Activated CD8-positive, alpha-beta memory T cell treated with anti-CD3 and anti-CD28 coated beads for 24 hours (primary cell): ENCODE measurements around the gene PANK2.
"Not testable (repeated sequence)": the region's sequence is repeated elsewhere in the genome, so short reads cannot be mapped to it uniquely, and the experiment has no call there.

Source experiments
- DNase-seq: peaks from one replicate; pipeline ENCODE4 v3.0.0-alpha.2; 2020

PANK2 gene

DNA sequence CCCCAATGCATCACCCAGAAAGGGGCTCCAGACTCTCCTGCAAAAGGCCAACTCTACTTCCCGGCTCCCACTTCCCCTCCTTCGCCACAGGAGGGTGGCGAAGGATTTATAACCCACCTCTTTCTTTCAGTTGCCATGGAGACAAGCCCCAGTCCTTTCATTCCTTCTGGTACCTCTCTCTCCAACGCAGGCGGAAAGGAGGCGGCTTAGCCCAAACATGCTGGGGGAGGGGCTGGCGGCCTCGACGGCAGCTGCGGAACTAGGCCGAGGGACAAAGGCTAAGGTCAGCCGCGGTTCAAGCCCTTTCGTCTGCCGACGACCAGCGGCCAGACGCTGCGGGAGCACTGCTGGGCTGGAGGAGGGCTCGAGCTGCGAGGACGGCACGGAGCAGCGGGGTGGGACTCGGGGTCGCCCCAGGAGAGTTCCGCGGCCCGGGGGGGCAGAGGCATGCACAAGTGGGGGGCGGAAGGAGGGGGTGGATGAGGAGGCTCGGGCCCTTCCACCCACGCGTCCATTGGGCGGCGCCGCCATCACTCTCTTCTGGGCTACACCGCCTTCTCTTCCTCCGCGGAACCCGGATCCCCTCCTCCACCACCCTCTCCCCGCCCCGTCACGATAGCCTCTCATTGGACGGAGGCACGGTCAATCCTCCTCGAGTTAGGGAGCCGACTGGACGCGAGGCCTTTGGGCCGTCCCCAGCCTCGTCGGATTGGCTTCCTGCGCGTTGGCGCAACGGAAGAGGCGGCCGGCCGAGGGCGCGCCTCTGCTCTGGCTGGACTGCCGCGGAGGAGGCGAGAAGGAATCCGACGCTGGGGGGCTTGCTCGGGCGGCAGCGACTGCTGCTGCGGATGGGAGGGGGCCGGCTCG is at the start of gene PANK2:
Gene PANK2 (plus strand): TSS at position 766 of the 867 bp plus-strand sequence.
- peak; percentile 98 for DNase-seq

DNA sequence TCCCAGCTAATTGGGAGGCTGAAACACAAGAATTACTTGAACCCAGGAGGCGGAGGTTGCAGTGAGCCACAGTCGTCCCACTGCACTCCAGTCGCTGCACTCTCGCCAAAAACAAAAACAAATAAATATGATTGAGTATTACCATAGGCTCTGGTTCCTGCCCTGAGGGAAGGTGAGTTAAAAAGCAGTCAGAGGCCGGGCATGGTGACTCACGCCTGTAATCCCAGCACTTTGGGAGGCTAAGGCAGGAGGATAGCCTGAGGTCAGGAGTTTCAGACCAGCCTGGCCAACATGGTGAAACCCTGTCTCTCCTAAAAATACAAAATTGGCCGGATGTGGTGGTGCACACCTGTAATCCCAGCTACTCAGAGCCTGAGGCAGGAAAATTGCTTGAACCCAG is 49.0 kb upstream of the PANK2 start:
- DNase-seq = not testable (repeated sequence)

DNA sequence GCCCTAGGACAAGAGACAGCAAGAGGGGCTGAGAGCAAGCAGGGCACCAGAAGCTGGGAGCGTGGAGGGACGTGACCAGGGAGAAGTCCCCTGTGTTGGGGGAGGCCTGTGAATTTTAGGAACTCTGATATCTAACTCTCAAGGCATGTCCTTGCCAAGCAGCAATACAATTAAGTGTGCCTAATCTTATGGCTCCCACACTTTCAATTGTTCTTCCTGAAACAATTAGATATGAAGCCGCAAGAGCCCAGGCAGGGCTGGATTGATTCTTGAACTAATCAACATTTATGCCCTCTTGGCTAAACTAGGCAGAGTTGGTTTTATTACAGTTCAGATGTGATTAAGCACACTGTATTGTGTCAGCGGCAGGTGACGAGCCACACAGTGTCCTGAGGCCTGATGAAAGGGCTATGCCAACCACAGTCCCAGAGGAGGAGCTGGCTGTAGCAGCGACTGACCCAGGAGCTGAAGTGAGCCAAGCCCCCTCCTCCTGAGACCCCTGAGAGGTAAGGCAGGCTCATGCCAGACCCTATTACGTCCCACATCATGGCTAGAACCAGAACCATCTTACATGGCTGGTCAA is 46.7 kb upstream of the PANK2 start:
- no peak for DNase-seq

DNA sequence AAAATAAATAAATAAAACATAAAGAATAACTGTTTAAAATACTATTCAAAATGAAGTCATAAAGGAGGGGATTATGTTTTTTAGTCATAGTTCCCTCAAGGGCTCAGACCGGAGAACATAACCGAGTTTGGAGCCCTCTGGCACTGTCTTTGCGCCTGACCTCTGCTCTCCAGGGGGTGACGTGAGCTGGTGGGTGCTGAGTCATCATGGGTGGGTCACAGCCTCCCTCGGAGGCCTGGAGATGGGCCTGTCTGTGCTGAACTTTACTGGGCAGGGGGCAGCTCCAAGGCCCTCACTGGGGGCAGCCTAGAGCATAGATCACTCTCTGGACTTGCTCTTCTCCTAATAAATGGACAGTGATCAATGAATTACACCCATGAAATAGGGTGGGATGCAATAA is 45.7 kb upstream of the PANK2 start:
- DNase-seq = no peak

DNA sequence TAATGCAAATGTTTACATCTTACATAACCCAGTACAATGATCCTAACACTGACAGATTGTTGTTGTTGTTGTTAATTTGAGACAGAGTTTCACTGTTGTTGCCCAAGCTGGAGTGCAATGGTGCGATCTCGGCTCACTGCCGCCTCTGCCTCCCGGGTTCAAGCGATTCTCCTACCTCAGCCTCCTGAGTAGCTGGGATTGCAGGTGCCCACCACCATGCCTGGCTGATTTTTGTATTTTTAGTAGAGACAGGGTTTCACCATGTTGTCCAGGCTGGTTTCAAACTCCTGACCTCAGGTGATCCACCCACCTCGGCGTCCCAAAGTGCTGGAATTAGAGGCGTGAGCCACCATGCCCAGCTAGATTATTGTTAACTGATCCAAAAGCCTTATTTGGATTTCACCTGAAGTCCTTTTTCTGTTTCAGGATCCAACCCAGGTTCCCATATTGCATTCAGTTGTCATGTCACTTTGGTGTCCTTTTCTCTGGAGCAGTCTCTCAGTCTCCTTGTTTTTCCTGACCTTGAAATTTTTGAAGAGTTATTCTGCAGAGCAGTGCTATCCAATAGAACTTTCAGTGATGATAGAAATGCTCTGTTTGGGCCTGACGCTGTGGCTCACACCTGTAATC is 45.1 kb upstream of the PANK2 start:
- DNase-seq = not testable (repeated sequence)

DNA sequence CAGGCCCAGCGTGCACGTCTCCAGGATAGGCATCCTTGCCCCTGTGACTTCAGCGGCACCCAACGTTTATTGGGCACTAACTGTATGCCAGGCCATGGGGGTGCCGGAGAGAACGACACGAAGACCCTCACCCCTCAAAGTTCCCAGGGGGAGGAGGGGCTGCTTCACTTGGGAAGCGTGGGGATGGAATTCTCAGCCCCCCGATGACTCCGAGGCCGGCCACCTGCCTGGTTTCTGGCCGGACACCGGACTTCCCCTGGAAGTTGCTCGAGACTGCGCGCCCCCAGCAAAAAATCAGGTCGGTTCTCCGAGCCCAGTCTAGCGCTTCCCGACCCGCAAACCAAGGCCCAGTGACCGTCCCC is 42.8 kb upstream of the PANK2 start:
- DNase-seq = no peak

DNA sequence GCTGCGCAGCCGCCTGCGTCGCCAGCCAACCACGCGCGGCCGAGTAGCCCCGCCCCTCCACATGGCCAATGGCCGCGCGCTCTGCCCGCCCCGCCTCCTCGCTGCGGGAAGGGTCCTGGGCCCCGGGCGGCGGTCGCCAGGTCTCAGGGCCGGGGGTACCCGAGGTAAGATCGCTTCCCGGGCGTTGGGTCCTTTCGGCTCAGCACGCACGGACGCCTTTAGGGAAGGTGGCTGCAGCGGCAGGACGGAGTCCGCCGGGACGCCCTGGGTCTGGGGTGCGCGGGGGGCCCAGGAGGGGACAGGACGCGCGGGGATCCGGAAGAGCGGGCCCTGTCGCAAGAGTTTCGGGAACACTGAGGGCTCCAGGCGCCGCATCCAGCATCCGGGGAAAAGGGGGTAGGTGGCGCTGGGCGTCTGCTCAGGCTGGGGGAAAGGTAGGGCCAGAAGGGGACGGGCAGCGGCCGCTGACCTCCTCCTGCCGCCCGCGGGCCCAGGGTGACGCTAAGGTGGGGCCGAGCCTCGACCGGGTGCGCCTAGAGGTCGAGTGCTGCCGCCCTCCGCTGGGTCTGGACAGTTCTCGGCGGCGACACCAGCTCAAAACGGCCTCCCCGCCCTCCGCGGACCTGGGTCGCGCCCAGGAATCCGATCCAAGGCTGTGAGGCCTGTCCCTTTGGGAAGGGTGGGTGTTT is 42.3 kb upstream of the PANK2 start, which contains the start of gene MAVS:
Gene MAVS (plus strand): TSS at position 95 of the 689 bp plus-strand sequence. CDS start 7,791 bp downstream, outside the sequence.
- DNase-seq = peak; percentile 94

DNA sequence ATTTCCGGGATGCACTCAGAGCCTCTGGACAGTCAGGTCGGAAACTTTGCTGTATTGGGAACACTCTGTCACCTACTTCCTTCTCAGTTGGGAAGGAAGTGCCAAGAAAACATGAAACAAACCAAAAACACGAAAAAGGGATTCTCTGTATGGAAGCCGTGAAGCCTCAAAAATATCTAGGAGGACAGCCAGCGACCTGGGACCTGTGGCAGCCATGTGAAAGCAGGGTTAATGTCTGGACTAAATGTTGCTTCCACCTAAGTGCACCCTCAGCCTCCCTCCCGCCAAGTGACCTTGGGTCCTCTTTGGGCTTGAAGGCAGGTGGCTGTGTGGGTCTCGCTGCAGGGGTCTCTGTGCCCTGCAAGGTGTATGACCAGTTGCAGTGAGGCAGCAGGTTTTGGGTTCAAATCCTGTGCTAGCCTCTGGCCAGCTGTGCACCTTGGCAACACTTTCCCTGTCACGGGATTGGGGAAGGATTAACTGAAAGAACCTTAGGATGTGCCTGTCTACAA is 41.7 kb upstream of the PANK2 start:
- no peak for DNase-seq

DNA sequence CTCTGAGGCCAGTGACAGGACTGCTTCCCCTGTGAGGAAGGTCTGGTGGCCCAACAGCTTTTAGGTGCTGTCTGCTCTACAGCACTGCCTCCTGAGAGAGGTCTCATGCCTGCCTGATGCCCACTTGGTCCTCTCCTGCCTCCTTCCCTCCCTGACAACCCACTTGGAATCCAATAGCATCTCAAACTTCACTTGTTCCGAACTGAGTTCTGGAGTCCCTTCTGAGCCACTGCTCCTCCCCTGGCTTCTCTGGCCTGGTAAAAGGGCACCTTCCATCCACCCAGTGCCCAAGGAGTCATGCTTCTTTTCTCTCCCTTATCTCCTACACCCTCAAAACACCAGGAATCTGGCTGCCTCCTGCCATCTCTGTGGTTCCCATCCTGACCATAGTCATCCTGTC is 40.6 kb upstream of the PANK2 start:
- DNase-seq = no peak

DNA sequence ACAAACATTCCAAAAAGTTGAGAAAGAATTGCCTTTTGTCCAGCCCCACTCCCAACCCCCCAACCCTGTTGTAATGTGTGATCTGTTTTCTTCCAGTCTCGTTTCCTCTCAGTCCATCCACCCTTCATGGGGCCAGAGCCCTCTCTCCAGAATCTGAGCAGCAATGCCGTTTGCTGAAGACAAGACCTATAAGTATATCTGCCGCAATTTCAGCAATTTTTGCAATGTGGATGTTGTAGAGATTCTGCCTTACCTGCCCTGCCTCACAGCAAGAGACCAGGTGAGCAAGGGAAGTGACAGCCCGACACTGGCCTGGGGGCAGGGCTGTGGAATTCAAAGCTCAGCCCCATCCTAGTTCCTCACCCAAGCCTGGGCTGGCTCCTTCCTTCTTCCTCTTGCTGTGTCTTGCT is 34.7 kb upstream of the PANK2 start:
- no peak for DNase-seq

DNA sequence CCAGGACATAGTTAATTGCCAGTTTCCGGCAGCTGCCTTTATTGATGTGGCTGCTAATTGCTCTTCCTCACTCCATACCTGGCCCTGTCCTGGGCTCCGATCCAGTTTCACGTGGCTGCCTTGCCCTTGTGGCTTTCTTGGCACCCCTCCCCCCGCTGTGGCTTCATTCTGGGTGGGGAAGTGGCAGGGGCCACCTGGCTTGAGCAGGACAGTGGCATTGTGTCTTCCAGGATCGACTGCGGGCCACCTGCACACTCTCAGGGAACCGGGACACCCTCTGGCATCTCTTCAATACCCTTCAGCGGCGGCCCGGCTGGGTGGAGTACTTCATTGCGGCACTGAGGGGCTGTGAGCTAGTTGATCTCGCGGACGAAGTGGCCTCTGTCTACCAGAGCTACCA is 31.8 kb upstream of the PANK2 start:
- no peak for DNase-seq

DNA sequence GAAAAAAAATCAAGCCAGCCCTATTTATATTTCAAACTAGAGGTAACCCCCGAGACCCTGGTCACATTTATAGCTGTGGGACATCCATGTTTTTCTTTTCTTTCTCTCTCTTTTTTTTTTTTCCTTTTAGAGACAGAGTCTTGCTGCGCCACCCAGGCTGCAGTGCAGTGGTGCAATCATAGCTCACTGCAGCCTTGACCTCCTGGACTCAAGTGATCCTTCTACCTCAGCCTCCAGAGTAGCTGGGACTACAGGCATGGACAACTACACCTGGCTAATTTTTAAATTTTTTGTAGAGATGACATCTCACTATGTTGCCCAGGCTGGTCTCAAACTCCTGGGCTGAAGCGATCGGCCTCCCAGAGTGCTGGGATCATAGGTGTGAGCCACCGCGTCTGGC is 30.5 kb upstream of the PANK2 start:
- no peak for DNase-seq

DNA sequence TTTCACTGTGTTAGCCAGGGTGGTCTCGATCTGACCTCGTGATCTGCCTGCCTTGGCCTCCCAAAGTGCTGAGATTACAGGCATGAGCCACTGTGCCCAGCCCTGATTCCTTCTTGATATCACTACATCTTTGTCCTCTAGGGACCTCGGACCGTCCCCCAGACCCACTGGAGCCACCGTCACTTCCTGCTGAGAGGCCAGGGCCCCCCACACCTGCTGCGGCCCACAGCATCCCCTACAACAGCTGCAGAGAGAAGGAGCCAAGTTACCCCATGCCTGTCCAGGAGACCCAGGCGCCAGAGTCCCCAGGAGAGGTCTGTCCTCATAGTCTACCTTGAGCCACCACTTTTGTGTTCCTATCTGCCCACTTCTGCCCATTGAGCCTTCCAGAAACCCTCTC is 28.0 kb upstream of the PANK2 start:
- DNase-seq = no peak

DNA sequence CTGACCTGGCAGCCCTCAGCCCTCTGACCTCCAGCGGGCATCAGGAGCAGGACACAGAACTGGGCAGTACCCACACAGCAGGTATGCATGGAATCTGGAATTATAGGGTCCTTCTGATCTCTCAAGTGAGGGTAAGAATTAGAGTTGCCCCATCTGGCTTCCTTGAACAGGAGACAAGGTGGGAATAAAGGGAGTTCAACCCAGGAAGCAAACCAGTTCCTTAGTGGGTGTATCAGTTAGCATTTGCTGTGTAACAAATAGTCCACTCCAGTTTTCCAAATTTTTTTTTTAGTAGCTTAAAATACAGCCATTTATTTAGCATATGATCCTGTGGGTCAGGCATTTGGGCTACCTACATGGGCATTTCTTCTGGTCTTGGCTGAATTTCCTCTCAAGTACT is 26.9 kb upstream of the PANK2 start:
- DNase-seq = no peak

DNA sequence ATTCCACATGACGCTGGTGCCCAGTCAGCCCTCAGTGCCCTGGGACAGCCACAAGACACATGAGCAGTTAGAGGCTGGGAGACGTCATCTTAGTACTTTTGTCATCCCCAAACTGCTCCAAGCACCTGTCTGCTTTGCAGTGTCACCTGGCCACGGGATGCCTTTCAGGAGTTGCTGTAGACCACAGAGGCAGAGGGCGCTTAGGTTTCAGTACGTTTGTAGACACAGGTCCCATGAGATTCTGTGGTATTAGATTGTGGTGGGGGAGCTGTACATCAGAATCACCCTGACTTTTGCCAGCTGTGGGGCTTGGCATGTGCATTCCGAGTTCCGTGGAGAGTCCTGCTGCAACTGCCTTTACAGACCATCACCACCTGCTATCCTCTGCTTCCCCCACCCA is 25.9 kb upstream of the PANK2 start:
- no peak for DNase-seq

DNA sequence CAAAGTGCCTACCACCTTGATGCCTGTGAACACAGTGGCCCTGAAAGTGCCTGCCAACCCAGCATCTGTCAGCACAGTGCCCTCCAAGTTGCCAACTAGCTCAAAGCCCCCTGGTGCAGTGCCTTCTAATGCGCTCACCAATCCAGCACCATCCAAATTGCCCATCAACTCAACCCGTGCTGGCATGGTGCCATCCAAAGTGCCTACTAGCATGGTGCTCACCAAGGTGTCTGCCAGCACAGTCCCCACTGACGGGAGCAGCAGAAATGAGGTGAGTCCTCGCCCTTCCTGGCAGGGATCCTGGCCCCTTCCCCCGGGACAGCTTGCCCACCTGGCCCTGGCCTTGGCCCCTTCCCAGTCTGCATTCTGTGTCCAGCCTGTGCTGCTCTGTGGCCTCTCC is 24.7 kb upstream of the PANK2 start:
- DNase-seq = no peak

DNA sequence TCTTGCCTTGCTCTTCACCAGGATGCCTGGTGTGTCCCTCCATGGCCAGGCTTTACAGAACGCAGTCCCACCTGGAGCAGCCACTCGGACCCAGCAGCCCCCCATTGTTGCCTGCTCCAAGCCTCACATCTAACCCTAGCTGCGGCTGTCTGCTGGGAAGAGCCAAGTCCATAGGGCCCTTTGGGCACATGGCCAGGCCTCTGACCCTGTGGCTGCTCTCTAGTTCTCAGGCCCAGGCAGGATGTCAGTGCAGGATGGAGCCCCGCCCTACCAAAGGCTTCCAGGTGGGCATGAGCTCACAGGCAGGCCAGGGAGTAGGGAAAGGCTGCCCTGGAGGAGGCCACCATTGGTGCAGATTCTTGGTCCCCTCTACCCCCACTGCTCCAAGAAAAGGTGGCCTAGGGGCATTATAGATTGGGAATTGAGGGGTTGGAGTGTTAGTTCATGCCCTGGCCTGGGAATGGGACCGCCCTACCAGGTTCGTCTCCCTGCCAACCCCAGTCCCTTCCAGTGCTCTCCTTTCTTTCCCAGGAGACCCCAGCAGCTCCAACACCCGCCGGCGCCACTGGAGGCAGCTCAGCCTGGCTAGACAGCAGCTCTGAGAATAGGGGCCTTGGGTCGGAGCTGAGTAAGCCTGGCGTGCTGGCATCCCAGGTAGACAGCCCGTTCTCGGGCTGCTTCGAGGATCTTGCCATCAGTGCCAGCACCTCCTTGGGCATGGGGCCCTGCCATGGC is 23.9 kb upstream of the PANK2 start:
- no peak for DNase-seq

DNA sequence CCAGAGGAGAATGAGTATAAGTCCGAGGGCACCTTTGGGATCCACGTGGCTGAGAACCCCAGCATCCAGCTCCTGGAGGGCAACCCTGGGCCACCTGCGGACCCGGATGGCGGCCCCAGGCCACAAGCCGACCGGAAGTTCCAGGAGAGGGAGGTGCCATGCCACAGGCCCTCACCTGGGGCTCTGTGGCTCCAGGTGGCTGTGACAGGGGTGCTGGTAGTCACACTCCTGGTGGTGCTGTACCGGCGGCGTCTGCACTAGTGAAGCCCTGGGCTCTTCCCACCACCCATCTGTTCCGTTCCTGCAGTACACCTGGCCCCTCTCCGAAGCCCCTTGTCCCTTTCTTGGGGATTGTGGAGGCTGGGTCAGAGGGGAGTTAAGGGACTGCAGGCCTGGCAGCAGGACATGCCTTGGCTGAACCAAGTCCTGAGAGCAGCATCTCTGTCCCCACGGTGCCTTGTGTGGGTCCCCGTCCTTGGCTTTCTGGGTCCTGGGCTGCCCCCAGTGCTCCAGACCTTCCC is 23.2 kb upstream of the PANK2 start:
- no peak for DNase-seq

DNA sequence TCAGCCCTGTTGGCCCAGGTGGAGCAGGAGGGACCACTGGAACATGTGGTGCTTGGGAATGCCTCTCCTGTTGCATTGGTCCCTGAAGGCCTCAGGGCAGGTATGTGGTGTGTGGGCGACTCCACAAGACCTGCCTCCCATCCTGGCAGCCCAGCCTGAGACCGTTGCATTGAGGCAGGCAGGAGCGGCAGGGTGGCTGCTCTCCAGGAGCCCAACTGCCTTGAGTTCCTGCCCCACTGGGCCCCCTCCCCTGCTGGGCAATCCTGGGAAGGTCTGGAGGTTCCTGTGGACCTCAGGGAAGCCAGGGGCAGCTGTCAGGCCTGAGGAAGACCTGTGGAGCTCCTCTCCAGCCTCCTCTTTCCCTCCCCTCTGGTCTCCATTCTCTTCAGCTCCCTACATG is 22.7 kb upstream of the PANK2 start:
- no peak for DNase-seq

DNA sequence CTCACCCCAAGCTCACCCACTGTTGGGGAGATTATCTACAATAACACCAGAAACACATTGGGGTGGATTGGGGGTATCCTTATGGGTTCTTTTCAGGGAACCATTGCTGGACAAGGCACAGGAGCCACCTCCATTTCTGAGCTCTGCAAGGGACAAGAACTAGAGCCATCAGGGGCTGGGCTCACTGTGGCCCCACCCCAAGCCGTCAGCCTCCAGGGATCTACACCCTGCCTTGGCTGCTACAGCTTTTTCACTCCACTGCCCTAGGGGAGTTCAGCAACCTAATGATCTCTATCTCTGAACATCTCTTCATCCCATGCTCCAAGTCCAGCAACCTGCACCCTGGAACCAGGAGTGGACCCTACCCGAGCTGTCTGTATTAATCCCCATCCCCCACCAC is 21.4 kb upstream of the PANK2 start:
- no peak for DNase-seq

DNA sequence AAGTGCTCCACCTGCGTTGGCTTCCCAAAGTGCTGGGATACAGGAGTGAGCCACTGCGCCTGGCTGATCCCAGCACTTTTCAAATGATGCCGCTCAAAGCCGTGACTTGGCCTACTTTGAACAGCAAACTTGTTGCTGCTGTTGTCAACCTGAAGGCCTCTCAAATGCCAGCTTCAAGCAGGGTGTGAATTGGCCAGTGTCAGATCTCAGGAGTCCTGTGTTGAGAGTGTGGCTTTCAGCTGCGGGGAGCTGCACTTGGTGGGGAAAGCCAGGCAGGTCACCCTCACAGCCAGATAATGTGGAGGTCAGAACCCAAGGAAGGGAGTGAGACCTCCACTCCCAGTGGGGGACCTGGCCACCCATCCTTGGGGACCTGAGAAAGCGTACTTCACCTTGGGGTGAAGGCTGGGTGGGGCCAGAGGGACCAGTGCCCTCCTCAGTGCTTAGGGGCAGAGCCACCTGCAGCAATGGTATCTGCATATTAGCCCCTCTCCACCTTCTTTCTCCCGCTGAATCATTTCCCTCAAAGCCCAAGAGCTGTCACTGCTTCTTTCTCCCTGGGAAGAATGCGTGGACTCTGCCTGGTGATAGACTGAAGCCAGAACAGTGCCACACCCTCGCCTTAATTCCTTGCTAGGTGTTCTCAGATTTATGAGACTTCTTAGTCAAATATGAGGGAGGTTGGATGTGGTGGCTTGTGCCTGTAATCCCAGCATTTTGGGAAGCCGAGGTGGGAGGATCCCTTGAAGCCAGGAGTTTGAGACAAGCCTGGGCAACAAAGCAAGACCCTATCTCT is 19.1 kb upstream of the PANK2 start:
- DNase-seq = no peak
